Cardiac fibroblast (primary cell): Measurements from ENCODE around the gene ZBED6.
"Not testable (repeated sequence)": the region's sequence is repeated elsewhere in the genome, so short reads cannot be mapped to it uniquely, and the experiment has no call there.

Experiments
- DNase-seq, 2 donors: peaks; one replicate each; pipeline versions ENCODE4 v3.0.0 to v3.0.0-alpha.2; 2010; ENCODE audit warnings: low read depth in 2 of 2
- H3K4me3 ChIP-seq, 2 donors: replicated peaks in 1 of 2; 1 replicate in 1 of 2; 2 replicates in 1 of 2; pipeline ENCODE4 v1.5.1; 2011; ENCODE audit warnings: low read depth in 2 of 2, low read length in 2 of 2, mild to moderate bottlenecking in 2 of 2, moderate library complexity in 1 of 2
- TF ChIP-seq, protein P1 (sequence below): IDR thresholded peaks from one replicate; pipeline ENCODE4 v1.5.1; 2011; ENCODE audit warnings: low read depth, mild to moderate bottlenecking, low read length, inconsistent platforms

Gene ZBED6

DNA sequence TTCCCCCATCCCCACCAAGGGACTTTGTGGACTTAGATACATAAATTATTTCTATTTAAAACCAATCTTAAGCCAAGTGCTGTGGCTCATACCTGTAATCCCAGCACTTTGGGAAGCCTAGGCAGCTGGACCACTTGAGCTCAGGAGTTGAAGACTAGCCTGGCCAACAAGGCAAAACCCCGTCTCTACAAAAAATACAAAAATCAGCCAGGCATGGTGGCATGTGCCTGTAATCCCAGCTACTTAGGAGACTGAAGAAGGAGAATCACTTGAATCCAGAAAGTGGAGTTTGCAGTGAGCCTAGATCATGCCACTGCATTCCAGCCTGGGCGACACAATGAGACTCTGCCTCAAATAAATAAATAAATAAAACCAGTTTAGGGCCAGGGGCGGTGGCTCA lies 34.9 kb upstream of the ZBED6 start:
- DNase-seq, result no peak
- TF ChIP-seq, protein P1, sequence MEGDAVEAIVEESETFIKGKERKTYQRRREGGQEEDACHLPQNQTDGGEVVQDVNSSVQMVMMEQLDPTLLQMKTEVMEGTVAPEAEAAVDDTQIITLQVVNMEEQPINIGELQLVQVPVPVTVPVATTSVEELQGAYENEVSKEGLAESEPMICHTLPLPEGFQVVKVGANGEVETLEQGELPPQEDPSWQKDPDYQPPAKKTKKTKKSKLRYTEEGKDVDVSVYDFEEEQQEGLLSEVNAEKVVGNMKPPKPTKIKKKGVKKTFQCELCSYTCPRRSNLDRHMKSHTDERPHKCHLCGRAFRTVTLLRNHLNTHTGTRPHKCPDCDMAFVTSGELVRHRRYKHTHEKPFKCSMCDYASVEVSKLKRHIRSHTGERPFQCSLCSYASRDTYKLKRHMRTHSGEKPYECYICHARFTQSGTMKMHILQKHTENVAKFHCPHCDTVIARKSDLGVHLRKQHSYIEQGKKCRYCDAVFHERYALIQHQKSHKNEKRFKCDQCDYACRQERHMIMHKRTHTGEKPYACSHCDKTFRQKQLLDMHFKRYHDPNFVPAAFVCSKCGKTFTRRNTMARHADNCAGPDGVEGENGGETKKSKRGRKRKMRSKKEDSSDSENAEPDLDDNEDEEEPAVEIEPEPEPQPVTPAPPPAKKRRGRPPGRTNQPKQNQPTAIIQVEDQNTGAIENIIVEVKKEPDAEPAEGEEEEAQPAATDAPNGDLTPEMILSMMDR, result no peak
- H3K4me3 ChIP-seq, result no peak overlapping the region

DNA sequence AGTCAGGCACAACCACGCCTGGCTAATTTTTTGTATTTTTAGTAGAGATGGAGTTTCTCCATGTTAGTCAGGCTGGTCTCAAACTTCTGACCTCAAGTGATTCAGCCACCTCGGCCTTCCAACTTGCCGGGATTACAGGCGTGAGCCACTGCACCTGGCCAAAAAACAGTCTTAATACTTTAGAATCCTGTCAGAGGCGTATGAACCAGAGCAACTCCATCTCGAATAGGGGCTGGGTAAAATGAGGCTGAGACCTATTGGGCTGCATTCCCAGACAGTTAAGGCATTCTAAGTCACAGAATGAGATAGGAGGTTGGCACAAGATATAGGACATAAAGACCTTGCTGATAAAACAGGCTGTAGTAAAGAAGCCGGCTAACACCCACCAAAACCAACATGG lies 33.5 kb upstream of the ZBED6 start:
- H3K4me3 ChIP-seq, DNase-seq: not testable (repeated sequence)

DNA sequence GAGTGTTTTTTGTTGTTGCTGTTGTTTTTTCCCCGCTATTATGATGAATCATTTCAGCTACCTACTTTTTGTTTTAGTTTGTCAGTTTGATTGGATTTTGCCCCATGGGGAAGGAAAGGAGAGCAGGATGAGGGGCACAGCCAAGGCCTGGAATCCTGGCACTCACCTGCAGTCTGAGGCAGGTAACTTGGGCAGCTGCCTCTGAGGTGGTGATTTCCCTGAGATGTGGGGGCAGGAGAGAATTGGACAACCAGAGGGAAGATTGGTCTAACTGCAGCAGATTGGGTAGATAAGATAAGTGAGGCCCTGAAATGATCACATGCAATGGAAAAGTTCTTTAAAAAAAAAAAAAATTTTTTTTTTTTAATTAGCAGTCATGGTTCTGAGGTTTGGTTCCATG lies 31.9 kb upstream of the ZBED6 start:
- TF ChIP-seq, protein P1, result no peak
- DNase-seq, result no peak
- no peak overlapping the region for H3K4me3 ChIP-seq

DNA sequence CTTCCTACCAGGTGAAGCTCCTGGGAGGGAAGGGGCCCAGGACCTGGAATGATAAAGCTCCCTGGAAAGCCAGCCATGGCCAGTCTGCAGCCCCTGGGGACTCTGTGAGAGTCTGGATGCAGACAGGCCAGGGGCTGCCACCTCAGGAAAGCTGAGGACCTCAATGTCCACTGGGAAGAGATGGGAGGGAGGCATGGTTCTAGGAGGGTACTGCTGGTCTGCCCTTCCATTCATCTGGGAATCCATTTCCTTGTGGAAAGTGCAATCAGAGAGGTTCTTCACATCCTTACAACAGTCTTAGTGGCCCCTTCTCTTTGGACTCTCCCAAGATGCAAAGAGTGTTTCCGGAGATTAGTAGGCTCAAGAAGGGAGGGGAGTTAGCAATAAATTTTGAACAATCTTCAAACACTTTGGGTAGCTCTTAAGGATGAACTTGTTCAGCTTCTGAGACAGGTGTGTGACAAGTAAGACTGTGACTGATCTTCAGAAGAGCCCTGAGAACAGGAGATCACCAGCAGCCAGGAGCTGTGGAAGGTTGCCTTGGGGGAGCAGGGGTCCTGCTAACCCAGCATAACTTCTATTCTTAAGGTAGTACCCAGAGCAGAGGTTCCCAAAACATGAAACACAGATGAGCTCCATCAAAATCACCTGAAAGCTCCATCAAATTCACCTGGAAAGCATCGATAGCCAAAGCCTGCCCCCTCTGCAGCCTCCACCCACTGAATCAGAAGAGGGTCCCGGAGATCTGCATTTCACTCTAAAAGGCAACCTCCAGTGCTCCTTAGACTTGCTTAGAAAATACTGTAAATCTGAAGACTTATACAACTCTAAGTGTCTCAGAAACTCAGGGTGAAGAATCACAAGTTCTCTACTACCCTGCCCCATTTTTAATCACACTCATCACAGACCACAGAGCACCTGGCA lies 31.1 kb upstream of the ZBED6 start:
- no peak overlapping the region for H3K4me3 ChIP-seq
- TF ChIP-seq, protein P1, result no peak
- DNase-seq, result no peak

DNA sequence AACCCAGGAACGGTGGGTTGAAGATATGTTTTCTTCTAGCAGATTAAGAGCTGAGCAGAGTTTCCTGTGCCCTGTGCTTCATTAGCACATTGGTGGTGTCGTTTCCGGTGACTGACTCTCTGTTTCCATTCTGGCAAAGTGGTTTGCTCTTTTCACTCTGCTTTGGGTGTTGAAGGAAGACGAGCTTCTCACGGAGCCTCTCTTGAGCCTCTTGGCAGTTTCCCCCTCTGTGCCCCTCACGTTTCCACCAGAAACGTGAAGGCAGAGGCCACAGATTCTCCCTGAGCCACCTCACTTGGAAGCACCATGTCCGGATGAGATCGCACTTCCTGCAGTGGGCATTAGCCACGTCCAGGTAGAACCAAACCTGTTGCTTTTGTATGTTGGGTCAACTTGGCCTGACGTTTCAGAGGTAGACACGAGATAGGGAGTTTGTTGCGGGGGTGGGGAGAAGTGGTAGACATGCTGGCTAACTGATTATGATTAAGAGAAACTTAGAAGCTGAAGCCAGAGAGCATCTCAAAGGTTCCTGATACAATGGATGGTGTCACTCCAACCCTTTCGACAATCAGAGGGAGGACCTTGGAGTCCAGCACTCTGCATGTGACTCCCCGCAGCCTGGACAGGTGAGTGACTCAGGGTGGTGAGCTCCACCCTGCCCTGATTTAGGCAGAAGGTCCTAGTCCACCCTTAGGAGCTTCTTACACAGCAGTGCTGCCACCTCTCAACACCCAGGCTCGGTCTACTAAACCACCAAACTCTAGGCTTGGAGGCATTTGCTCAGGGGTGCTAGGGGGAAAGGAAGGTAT lies 30.2 kb upstream of the ZBED6 start, which contains the start of gene LAX1:
LAX1 (plus strand) TSS at position 155 of the 809 bp plus-strand sequence; CDS start at position 538, 383 bp downstream.
- TF ChIP-seq, protein P1, result no peak
- no peak for DNase-seq
- H3K4me3 ChIP-seq, result no peak within 1 kb of the TSS

DNA sequence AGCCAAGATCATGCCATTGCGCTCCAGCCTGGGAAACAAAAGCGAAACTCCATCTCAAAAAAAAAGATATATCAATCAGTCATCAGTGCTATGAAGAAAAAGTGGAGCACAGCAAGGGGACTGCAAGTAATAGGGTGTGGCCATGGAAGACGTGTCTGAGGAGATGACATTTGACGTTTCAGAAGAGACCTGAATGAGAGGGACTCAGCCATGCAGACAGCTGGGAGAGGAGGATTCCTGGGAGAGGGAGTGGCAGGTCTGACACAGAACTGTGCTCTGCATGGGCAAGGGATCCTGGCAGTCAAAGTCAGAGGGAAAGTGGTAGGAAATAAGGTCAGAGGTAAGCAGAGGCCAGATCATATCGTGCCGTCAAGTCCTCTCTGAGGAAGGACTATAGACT lies 27.2 kb upstream of the ZBED6 start:
- DNase-seq, result no peak
- TF ChIP-seq, protein P1, result no peak
- no peak overlapping the region for H3K4me3 ChIP-seq
